Stimulated activated CD4-positive, alpha-beta T cell treated with anti-CD3 and anti-CD28 coated beads, TNF-alpha, amount 100 ng/mL, for 1 hour (primary cell): Measurements from ENCODE around the gene OR8B4.
"Not testable (repeated sequence)": the region's sequence is repeated elsewhere in the genome, so short reads cannot be mapped to it uniquely, and the experiment has no call there.

Experiments used
- DNase-seq, 3 donors: peaks; one replicate each; pipeline ENCODE4 v3.0.0-alpha.2; 2020; ENCODE audit warnings: low read depth in 3 of 3, low spot score in 1 of 3

Gene OR8B4, protein sequence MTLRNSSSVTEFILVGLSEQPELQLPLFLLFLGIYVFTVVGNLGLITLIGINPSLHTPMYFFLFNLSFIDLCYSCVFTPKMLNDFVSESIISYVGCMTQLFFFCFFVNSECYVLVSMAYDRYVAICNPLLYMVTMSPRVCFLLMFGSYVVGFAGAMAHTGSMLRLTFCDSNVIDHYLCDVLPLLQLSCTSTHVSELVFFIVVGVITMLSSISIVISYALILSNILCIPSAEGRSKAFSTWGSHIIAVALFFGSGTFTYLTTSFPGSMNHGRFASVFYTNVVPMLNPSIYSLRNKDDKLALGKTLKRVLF

DNA sequence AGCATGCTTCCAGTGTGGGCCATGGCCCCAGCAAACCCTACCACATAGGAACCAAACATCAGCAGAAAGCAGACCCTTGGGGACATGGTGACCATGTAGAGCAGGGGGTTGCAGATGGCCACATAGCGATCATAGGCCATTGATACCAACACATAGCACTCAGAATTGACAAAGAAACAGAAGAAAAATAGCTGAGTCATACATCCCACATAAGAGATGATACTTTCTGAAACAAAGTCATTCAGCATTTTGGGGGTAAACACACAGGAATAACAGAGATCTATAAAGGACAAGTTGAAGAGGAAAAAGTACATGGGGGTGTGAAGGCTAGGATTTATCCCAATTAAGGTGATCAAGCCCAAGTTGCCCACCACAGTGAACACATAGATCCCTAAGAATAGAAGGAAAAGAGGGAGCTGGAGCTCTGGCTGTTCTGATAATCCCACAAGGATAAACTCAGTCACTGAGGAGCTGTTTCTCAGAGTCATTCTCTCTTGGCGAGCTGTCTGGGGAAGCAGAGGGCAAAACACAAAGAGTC, at the start of gene OR8B4:
OR8B4 (minus strand) TSS at position 488 of the 538 bp plus-strand sequence; CDS start at position 488, 0 bp downstream.
- no peak for DNase-seq

DNA sequence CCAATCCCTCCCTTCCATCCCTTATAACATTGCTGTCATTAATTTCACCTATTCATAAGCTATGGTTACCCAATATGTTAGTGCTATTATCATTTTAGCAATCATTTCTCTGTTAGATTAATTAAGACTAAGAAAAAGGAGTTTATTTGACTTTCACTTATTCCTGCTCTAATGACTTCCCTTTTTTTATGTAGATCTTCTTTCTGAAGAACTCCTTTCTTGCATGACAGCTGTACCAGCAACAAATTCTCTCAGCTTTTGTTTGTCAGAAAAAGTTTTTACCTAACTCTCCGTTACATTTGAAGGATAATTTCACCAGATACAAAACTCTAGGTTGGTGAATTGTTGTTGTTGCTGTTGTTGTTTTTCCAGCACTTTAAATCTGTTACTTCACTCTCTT, 49.4 kb upstream of the OR8B4 start:
- no peak for DNase-seq

DNA sequence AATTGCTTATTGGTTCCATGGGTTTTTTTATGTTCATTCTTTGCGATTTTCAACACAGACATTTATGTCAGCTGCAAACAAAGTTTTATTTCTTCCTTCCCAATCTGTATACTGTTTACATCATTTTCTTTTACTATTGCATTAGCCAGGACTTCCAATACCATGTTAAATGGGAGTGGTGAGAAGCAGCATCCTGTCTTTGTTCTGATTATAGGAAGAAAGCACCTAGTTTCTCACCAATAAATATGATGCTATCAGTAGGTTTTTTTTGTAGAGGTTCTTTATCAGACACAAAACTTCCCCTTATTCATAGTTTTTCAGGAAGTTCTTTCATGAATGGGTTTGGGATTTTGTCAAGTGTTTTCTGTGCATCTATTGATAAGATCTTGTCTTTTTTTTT, 48.8 kb upstream of the OR8B4 start:
- DNase-seq, result no peak

DNA sequence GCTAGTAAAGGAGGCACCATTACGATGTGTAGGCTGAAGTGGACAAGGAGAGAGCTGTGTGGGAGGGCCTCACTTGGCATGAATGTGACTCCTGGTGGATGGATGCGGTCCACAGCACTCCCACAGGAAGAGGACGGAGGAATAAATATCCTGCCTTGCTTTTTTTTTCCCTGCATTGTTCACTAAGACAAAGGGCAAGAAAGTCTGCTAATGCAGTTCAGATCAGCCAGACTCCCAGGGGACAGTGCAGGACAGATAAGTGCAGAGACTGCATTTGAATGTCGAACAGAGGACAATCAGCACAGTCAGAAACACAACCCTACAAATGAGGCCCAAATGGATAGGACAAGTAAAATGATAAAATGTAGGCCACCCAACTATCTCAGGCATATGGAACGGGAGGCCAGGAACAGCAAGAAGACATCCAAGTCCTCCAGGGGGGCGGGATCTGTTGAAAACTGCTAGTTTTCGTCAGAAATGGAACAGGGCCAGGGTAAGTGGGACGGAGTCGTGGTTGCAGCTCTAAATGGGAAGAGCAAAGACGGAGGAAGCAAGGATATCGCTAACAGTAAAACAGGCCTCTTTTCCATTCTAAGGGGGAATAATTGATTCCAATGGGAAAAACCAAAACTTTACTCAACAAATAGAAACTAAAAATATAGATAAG, 46.0 kb upstream of the OR8B4 start:
- no peak for DNase-seq

DNA sequence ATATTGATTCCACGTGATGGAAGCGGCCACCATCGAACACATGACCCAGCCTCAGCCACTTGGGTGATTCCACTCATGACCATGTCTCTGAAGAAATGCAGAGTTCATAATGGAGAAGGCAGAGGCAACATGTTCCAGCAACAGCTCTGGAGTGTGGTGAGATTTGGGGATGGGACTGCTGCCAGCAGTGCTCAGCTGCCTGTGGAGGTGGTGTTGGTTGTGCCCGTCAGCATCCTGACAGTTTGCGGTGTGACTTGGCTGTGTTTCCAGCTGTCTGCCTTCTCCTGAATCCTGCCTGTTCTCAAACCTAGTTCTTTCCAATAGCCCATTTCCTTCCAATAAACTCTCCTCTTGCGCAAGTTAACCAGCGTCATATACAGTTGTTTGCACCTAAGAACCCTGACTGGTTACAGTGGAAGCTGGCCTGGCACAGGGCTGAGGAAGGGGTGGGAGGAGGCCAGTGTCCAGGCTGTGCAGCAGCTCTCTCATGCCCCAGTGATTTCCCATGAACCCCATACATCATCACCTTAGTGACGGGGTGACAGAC, 42.8 kb upstream of the OR8B4 start:
- DNase-seq, result no peak

DNA sequence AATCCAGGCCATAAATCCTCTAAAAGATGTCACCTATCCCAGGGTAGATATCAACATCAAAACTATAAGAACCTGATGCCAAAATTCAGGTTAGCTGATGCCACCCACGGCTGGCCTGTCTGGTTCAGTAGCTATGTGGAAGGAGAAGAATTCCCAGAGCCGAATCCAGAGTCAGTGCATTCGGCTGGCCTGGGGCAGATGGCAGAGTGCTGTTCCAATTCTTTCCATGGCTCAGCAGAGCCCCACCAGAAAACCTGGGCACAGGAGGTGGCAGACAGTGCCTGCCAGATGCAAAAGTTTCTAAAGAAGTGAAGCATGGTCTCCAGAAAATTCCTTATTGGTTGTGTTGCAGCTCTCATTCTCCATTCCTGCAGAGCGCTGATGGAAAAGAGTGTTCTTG, 40.7 kb upstream of the OR8B4 start:
- no peak for DNase-seq

DNA sequence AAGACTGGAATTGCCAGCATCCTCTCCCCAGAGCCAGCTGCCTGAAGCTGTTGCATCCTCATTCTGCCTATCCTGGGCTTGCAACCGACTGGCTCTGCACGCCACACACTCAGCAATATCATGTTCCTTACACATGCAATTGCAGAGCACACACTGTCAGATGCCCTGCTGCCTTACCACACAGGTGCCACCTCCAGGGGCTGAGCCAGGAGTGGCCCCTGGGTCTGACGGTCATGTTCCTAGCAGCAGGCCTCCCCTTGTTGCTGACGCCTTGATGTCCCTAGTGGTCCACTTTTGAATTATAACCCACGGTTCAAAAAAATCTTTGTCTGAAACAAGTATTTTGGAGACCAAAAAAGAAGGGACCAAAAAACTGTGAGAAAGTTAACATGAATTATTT, 39.3 kb upstream of the OR8B4 start:
- no peak for DNase-seq

DNA sequence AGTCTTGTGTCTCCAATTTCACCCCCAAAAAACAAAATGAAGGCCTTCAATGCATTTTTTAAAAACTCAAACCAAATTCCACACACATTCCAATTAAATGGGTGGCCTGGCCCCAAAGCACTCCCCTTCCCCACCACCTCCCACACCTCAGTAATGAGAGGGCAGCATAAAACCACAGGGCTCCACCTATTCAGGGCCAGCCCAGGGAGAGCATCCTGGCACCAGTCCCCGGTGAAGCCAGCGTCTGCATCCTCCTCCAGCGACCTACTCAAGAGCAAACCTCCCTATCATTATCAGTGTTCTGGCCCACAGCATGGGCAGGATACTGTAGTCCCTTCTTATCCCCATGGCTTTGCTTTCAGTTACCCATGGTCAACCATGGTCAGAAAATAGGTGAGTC, 38.7 kb upstream of the OR8B4 start:
- no peak for DNase-seq

DNA sequence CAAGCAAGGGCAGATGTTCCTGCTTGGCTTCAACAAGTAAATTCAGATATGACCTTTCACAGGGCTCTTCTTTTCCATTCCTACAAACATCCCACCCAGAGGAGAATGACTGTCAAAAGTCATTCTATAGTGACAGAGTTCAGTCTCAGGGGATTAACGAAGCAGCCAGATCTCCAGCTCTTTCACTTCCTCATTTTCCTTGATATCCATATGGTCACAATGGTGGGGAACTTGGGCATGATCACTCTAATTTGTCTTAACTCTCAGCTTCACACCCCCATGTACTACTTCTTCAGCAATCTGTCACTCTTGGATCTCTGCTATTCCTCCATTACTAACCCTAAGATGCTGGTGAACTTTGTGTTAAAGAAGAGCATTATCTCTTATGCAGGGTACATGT, 35.8 kb upstream of the OR8B4 start:
- DNase-seq, result no peak

DNA sequence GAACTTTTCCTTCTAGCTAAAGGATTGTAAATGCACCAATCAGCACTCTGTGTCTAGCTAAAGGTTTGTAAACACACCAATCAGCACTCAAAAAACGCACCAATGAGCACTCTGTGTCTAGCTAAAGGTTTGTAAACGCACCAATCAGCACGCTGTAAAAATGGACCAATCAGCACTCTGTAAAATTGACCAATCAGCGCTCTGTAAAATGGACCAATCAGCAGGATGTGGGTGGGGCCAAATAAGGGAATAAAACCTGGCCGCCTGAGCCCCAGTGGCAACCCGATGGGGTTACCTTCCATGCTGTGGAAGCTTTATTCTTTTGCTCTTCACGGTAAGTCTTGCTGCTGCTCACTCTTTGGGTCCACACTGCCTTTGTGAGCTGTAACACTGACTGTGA, 34.7 kb upstream of the OR8B4 start:
- DNase-seq, result not testable (repeated sequence)

DNA sequence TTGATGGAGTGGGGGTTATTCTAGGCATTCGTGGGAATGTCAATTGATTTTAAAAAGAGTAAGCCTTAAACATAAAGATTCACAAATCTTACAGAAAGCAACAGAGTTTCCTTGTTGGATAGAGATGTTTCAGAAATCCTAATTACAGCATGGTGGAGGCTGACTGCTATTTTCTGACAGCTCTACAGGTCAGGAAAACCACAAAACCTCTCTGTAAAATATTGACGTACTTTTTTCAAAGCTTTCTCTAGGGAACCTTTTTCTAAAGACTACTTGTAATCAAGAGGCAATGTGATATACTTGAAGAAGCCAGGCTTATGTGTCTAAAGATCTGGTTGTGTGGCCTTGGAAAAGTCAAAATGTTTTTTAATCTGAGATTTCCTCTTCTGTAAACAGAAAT, 29.9 kb upstream of the OR8B4 start:
- no peak for DNase-seq

DNA sequence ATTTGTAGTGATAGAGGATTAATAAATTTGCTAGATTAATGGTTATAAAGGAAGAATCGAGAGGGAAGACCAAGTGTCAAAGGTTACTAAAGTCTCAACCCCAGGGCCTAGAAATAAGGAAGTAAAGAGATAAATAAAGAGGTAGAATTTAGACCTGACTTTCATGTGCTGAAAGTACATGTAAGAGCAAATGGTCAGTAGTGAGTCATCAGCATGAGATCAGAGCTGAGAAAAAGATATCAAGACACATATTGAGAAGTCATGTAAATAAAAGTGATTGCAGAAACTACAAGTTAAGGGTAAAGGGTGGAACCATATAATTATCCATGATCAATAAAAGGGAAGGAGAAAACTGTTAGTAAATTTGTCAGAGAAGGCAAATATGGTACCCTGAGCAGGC, 22.2 kb upstream of the OR8B4 start:
- DNase-seq, result no peak

DNA sequence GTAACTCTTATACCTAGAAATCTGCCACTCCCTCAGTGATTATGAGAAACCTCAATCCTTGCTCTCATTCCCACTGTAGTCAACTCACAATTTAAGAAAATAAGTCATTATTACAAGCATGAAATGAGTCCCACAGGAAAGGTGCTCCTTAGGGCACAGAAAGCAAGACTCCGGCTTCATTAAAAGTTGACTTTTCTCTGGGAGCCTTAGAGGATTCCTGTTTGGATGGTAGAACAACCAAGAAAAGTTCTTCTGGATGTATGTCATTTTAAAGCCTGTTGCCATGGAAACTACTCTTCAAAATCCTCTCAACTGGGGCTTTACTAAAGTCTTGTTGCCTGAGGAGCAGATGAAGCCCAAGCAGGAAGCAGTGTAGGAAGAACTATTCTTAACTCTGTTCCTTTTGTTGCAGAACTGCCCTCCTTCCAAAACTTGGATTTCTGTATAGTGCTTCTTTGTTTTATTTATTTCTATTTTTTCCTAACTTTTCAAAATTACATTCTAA, 21.0 kb upstream of the OR8B4 start, which contains the start of gene OR8B8:
OR8B8 (minus strand) TSS at position 51 of the 505 bp plus-strand sequence. CDS start 4,611 bp downstream, outside the sequence.
- no peak for DNase-seq

DNA sequence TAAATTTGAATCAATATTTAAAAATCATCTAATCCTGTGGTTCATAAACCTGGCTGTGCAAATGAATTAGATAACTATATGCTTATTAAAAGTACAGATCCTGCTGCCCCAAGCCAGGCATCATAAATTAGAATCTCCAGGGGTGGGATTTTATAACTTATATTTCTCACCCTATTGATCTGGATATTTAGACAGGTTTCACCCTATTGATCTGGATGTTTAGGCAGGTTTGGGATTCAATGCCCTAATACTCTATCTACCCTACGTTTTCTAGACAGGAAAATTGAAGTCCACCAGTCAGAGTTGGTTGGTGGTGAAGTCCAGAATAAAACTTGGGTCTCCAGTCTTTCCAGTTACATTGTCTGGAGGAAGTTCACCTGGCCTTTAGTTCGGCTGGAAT, 18.2 kb upstream of the OR8B4 start:
- DNase-seq, result no peak

DNA sequence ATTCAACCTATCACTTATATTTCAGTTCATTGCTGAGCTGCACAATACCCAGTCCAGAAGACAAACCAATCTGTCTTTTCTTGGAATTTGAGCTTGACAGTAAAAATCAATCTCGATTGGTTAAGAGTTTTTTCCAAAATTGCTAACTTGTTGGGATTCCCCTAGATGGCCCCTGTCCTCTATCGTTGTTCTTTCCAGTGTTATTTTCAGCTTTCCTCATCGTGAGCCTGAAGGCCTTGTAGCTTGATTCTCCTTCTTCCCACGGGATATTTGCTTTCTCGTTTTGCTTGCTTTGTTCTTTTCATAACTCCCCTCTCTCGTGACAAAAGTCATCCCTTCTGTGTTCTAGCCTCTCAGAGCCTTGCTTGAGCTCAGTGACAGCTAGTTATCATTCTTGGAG, 17.8 kb upstream of the OR8B4 start:
- DNase-seq, result no peak

DNA sequence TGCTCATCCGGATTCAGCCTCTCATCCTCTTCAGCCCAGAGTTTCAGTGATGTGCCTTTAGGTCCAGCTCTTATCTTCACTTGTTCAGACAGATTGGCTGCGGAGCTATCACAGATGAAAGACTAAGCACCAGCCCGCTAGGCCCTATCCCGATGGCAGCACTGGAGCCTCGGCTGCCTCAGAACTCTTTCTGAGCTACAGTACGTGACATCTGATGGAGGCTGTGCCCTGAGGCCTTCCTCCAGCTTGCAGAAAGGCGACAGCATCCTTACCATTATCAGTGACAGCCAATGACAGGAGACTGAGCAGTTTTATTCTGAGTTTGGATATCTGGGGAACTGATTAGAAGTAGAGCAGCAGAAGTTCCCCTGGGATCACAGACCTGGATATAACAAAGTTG, 16.8 kb upstream of the OR8B4 start:
- no peak for DNase-seq

DNA sequence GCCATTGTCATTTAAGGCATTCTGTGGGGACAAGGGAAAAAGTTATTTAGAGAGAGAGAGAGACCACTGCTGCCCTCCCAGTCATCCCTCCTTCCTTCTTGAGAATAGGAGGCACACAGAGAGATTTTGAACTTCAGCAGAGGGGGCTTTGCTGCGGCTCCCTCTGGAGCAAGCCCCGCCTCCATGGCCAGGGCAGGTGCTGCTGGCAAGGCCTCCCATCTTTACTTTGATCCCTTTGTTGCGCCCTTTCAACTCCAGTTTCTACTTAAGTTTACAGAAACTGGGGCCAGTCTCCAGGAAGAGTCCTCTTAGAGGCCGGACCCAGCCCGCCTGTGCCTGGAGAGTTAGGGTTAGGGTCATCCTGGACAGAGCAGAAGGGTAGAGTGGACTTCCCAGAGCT, 16.4 kb upstream of the OR8B4 start:
- DNase-seq, result no peak

DNA sequence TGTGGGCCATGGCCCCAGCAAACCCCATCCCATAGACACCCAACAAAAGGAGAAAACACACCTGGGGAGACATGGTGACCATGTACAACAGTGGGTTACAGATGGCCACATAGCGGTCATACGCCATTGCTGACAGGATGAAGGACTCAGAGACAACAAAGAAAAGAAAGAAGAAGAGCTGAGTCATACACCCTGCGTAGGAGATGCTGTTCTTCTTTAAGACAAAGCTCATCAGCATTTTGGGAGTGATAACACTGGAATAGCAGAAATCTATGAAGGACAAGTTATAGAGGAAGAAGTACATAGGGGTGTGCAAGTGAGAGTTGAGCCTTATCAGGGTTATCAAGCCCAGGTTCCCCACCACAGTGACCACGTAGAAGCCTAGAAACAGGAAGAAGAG, 15.9 kb upstream of the OR8B4 start:
- no peak for DNase-seq

DNA sequence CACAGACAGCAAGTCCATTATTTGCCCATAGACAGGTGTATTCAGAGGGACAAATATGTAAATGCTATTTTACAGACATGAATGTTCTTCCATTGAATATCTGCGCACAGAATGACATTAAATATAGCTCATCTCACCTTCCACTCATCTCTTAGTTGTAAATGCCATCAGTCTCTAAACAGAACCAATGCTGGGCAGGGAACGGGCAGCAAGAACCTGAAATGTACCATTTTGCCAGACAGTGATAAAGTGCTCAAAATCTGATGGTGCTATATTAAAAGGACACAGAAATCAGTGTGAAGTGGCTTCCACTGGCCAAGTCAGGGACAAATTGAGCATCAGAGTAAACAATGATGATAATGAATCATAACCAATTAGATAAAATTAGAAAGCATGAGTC, 10.0 kb upstream of the OR8B4 start:
- no peak for DNase-seq

DNA sequence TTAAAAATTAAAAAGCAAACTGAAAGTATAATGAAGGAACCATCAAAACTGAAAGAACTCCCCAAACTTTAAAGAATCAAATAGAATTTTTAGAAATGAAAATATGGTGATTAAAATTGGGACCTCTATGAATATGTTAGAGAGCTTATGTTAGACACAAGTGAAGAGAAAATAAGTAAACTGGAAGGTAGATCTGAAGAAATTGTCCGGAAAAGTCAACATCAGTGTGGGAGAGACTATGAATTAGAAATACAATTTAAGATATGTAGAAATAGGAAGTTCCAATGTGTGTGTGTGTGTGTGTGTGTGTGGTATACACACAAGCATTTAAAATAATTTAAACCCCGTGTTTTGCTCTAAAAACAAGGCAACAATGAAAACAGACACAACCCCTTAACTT, 4.9 kb upstream of the OR8B4 start:
- DNase-seq, result no peak

DNA sequence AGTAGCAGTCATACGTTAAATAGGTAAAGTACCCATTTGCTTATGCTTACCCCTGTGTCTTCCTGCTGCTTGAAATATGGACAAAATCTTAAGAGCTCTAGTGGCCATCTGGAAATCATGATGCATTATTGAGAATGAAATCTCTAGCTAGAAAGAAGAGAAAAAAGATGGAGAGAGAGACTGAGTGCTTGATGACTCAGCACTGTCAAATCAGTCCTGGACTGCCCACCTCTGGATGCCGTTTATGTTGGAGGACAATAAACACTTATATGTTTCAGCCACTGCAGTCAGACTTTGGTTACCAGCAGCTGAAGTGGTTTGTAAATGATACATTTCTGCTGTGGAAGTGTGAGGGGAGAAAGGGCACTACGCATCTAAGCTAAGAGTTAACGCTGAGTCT, 3.6 kb downstream of the OR8B4 start:
- DNase-seq, result no peak

DNA sequence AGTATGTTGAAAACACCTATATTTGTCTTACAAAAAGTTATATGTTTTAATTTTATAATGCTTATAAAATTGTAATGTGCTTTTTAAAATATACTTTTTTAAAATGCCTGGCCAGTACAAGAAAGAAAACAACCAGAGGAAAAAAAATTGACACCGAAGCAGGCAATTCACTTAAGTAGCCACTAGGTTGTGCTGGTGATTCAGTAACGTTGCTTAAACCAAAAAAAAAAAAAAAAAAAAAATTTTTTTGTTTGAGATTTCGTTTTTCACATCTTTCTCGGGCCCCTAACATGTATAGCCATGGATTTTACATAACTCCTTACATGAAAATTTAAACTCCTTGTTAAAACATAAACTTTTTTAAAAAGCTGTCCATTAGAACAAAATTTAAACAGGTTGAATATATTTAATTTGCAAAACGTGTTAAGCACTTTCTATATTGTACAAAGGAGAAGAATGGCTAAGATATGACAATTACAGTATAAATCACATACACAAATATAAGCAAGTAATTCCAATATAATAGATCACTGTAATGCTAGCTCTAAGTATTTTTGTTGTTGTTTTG, 9.2 kb downstream of the OR8B4 start:
- no peak for DNase-seq
